Measurements from ENCODE around the gene KRTAP1-4.

DNA sequence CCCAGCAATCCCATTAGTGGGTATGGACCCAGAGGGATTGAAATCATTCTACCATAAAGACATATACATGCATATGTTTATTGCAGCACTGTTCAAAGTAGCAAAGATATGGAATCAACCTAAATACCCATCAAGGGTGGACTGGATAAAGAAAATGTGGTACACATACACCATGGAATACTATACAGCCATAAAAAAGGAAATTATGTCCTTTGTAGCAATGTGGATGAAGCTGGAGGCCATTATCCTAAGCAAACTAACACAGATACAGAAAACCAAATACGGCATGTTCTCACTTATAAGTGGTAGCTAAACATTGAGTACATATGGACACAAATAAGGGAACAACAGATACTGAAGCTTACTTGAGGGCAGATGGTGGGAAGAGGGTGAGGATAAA lies 27.6 kb upstream of the KRTAP1-4 start:
- no peak for TF ChIP-seq EZH2 (IDR thresholded peaks at IDR 0.05; ENCODE audit: borderline replicate concordance, low read length)
- TF ChIP-seq, protein P1, sequence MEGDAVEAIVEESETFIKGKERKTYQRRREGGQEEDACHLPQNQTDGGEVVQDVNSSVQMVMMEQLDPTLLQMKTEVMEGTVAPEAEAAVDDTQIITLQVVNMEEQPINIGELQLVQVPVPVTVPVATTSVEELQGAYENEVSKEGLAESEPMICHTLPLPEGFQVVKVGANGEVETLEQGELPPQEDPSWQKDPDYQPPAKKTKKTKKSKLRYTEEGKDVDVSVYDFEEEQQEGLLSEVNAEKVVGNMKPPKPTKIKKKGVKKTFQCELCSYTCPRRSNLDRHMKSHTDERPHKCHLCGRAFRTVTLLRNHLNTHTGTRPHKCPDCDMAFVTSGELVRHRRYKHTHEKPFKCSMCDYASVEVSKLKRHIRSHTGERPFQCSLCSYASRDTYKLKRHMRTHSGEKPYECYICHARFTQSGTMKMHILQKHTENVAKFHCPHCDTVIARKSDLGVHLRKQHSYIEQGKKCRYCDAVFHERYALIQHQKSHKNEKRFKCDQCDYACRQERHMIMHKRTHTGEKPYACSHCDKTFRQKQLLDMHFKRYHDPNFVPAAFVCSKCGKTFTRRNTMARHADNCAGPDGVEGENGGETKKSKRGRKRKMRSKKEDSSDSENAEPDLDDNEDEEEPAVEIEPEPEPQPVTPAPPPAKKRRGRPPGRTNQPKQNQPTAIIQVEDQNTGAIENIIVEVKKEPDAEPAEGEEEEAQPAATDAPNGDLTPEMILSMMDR (IDR thresholded peaks at IDR 0.05; ENCODE audit: low read length) = no peak
